HG02623 (cell line): ENCODE measurements around the gene CDC6.
"Not testable (repeated sequence)": the region's sequence is repeated elsewhere in the genome, so short reads cannot be mapped to it uniquely, and the experiment has no call there.

Experiments used
- ATAC-seq: cut with Tn5 transposase; IDR thresholded peaks from one replicate; pipeline ENCODE4 v1.9.1; 2021; ENCODE audit warnings: moderate library complexity; ENCODE audit not compliant: unreplicated experiment

Gene CDC6

GRCh38 chr17:40287159-40287493 is 553 bp upstream of the CDC6 start:
- no peak for ATAC-seq

- no peak for ATAC-seq
Measured at GRCh38 chr17:40290629-40291280, 3.1 kb downstream of the CDC6 start.

- no peak for ATAC-seq
Measured at GRCh38 chr17:40291281-40291664, 3.6 kb downstream of the CDC6 start.

- ATAC-seq: no peak
Measured at GRCh38 chr17:40293363-40293762, 5.7 kb downstream of the CDC6 start.

GRCh38 chr17:40295488-40296436 is 8.1 kb downstream of the CDC6 start:
- ATAC-seq: no peak

- ATAC-seq: no peak
Measured at GRCh38 chr17:40297511-40297910, 9.8 kb downstream of the CDC6 start.

- no peak for ATAC-seq
Measured at GRCh38 chr17:40298726-40299125, 11.0 kb downstream of the CDC6 start.

- not testable (repeated sequence) for ATAC-seq
Measured at GRCh38 chr17:40299159-40299757, 11.6 kb downstream of the CDC6 start.

GRCh38 chr17:40301315-40301714 is 13.6 kb downstream of the CDC6 start:
- ATAC-seq: no peak

GRCh38 chr17:40303009-40303657 is 15.5 kb downstream of the CDC6 start:
- ATAC-seq: no peak

GRCh38 chr17:40303708-40304551 is 16.3 kb downstream of the CDC6 start:
- no peak for ATAC-seq

GRCh38 chr17:40304552-40304863 is 16.8 kb downstream of the CDC6 start:
- ATAC-seq: not testable (repeated sequence)

GRCh38 chr17:40304866-40305265 is 17.2 kb downstream of the CDC6 start:
- ATAC-seq: not testable (repeated sequence)

GRCh38 chr17:40306395-40306794 is 18.7 kb downstream of the CDC6 start:
- ATAC-seq: no peak

- ATAC-seq: no peak
Measured at GRCh38 chr17:40307001-40307730, 19.5 kb downstream of the CDC6 start.

- no peak for ATAC-seq
Measured at GRCh38 chr17:40307740-40308239, 20.1 kb downstream of the CDC6 start.

GRCh38 chr17:40309031-40309948 is 21.6 kb downstream of the CDC6 start, which contains the start of gene RARA:
TSS of gene RARA (plus strand) at chr17:40309180. CDS start at chr17:40331219, 22,039 bp downstream.
- no peak for ATAC-seq

GRCh38 chr17:40309949-40310510 is 22.4 kb downstream of the CDC6 start:
- no peak for ATAC-seq
